ENCODE data around the gene FGF18. TPM values are rescaled to one million over a fixed set of nuclear protein-coding genes. Genes with fewer than 3 reads are reported as not detected.
"Not testable (repeated sequence)": the region's sequence is repeated elsewhere in the genome, so short reads cannot be mapped to it uniquely, and the experiment has no call there.

FGF18 gene
- total and polyA plus RNA-seq, 7 donors, result 0.14 to 0.66 (median 0.28) TPM

DNA sequence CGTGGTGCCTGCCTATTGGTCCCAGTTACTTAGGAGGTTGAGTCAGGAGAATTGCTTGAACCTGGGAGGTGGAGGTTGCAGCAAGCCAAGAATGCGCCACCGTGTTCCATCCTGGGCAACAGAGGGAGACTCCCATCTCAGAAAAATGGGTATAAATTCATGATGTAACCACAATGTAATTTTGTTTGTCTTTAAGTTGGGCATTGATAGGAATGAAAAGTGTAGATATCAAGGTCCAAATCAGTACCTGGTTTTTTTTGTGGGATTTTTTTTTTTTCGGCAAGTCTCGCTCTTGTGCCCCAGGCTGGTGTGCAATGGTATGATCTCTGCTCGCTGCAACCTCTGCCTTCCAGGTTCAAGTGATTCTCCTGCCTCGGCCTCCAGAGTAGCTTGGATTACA is 24.4 kb upstream of the FGF18 start:
- H3K9me3 ChIP-seq, result no peaks in the 10 kb centered on the region
- 95 to 96% (median 96%) methylated on average over 7 of the region's 7 CpGs for WGBS, 3 donors
- H3K27ac ChIP-seq, result no peak overlapping the region
- intact Hi-C loops (cut with DNase I), result no loop called here
- H3K4me3 ChIP-seq, result no peak overlapping the region
- no peak for DNase-seq
- H3K36me3 ChIP-seq (ENCODE audit: insufficient read depth in 1 of 2, low read depth in 1 of 2), result peaks cover 12 to 94% of the 10 kb centered on the region in 2 donors
- no peaks in the 10 kb centered on the region for H3K27me3 ChIP-seq (ENCODE audit: insufficient read depth in 3 of 3, low read length in 2 of 3)
- peaks cover 21% of the 10 kb centered on the region for H3K4me1 ChIP-seq
- ATAC-seq, result no peak
- TF ChIP-seq, protein P1, sequence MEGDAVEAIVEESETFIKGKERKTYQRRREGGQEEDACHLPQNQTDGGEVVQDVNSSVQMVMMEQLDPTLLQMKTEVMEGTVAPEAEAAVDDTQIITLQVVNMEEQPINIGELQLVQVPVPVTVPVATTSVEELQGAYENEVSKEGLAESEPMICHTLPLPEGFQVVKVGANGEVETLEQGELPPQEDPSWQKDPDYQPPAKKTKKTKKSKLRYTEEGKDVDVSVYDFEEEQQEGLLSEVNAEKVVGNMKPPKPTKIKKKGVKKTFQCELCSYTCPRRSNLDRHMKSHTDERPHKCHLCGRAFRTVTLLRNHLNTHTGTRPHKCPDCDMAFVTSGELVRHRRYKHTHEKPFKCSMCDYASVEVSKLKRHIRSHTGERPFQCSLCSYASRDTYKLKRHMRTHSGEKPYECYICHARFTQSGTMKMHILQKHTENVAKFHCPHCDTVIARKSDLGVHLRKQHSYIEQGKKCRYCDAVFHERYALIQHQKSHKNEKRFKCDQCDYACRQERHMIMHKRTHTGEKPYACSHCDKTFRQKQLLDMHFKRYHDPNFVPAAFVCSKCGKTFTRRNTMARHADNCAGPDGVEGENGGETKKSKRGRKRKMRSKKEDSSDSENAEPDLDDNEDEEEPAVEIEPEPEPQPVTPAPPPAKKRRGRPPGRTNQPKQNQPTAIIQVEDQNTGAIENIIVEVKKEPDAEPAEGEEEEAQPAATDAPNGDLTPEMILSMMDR (IDR thresholded peaks at IDR 0.05), result no peak

DNA sequence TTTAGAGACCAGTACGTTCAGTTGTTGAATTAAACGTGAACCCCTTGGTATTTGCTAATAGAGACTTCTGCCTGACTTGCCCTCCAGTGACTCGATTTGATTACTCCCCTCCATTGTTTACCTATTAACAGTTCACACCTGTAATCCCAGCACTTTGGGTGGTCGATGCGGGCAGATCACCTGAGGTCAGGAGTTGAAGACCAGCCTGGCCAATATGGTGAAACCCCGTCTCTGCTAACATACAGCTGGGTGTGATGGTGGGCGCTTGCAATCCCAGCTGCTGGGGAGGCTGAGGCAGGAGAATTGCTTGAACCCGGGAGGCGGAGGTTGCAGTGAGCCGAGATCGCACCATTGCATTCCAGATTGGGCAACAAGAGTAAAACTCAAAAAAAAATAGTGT is 22.9 kb upstream of the FGF18 start:
- H3K4me1 ChIP-seq; ATAC-seq; H3K27me3 ChIP-seq (ENCODE audit: insufficient read depth in 3 of 3, low read length in 2 of 3); intact Hi-C loops (cut with DNase I); H3K27ac ChIP-seq; DNase-seq; H3K9me3 ChIP-seq; H3K4me3 ChIP-seq: not testable (repeated sequence)
- peaks cover 26 to 97% of the 10 kb centered on the region in 2 donors for H3K36me3 ChIP-seq (ENCODE audit: insufficient read depth in 1 of 2, low read depth in 1 of 2)
- 88 to 91% (median 88%) methylated on average over 11 of the region's 11 CpGs for WGBS, 3 donors

DNA sequence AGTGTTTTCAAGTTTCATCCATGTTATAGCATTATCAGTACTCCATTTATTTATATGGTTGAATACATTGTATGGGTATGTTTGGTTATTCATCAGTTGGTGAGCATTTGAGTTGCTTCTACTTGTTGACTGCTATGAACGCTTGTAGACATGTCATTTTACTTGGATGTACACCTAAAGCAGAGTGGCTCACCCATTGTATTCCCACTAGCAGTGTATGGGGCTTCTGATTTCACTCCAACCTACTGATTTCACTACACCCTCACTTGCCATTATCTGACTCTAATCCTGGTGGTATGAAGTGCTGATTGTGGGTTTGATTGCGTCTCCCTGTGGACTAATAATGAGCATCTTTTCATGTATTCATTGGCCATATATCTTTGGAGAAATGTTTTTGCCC is 22.3 kb upstream of the FGF18 start:
- H3K27me3 ChIP-seq (ENCODE audit: insufficient read depth in 3 of 3, low read length in 2 of 3), result no peaks in the 10 kb centered on the region
- ATAC-seq (no peak), DNase-seq (no peak)
- no peak overlapping the region for H3K4me3 ChIP-seq
- WGBS, 3 donors, result 89 to 94% (median 91%) methylated on average over 2 of the region's 2 CpGs
- TF ChIP-seq, protein P1 (IDR thresholded peaks at IDR 0.05), result no peak
- H3K36me3 ChIP-seq (ENCODE audit: insufficient read depth in 1 of 2, low read depth in 1 of 2), result peaks cover 28 to 97% of the 10 kb centered on the region in 2 donors
- intact Hi-C loops (cut with DNase I), result no loop called here
- no peak overlapping the region for H3K27ac ChIP-seq
- H3K4me1 ChIP-seq, result peaks cover 4% of the 10 kb centered on the region
- no peaks in the 10 kb centered on the region for H3K9me3 ChIP-seq

DNA sequence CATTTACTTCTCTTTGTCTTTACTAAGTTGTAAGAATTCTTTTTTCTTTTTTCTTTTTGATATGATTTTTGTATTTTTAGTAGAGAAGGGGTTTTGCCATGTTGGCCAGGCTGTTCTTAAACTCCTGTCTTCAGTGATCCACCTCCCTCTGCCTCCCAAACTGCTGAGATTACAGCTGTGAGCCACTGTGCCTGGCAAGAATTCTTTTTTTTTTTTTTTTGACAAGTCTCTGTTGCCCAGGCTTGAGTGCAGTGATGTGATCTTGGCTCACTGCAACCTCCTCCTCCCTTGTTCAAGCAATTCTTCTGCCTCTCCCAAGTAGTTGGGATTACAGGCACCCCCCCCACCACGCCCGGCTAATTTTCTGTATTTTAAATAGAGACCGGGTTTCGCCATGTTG is 21.8 kb upstream of the FGF18 start:
- Histone ChIP-seq H3K4me1 (peaks cover 4% of the 10 kb centered on the region), H3K27me3 (ENCODE audit: insufficient read depth in 3 of 3, low read length in 2 of 3) (no peaks in the 10 kb centered on the region), H3K27ac (no peak overlapping the region), H3K36me3 (ENCODE audit: insufficient read depth in 1 of 2, low read depth in 1 of 2) (peaks cover 28 to 94% of the 10 kb centered on the region in 2 donors), H3K9me3 (no peaks in the 10 kb centered on the region), H3K4me3 (no peak overlapping the region)
- DNase-seq, result no peak
- WGBS, 3 donors, result 95 to 97% (median 97%) methylated on average over 4 of the region's 4 CpGs
- ATAC-seq, result no peak
- intact Hi-C loops (cut with DNase I), result no loop called here
- TF ChIP-seq, protein P1 (IDR thresholded peaks at IDR 0.05), result no peak

DNA sequence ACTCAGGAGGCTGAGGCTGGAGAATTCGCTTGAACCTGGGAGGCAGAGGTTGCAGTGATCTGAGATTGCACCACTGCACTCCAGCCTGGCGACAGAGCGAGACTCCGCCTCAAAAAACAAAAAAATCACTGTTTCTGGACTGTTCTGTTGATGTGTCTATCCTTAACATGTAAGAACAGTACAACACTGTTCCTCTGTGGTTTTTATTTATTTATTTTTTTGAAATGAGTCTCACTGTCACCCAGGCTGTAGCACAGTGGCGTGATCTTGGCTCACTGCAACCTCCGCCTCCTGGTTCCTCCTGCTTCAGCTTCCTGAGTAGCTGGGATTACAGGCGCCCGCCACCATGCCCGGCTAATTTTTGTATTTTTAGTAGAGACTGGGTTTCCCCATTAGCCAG is 20.8 kb upstream of the FGF18 start:
- H3K4me1 ChIP-seq; H3K9me3 ChIP-seq; DNase-seq; H3K4me3 ChIP-seq; ATAC-seq; intact Hi-C loops (cut with DNase I); H3K27me3 ChIP-seq (ENCODE audit: insufficient read depth in 3 of 3, low read length in 2 of 3); H3K27ac ChIP-seq: not testable (repeated sequence)
- WGBS, 3 donors, result 92 to 96% (median 96%) methylated on average over 9 of the region's 9 CpGs
- peaks cover 28 to 88% of the 10 kb centered on the region in 2 donors for H3K36me3 ChIP-seq (ENCODE audit: insufficient read depth in 1 of 2, low read depth in 1 of 2)

DNA sequence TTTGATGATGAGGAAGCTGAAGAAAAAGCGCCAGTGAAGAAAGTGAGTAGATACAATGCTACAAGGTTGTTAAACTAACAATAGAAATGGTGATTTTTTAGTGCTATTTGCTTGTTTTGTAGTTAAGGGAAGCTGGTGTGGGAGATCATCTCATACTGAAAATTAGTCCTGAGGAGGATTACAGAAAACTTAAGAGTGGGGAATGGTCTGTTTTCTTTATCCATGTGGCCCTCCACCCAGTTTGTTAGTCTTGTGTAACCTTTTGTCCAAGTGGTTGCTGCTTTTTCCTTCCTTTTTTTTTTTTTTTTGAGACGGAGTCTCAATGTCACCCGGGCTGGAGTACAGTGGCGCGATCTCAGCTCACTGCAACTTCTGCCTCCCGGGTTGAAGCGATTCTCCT is 19.3 kb upstream of the FGF18 start:
- peaks cover 22 to 79% of the 10 kb centered on the region in 2 donors for H3K36me3 ChIP-seq (ENCODE audit: insufficient read depth in 1 of 2, low read depth in 1 of 2)

More for the DNA sequence above, 19.3 kb upstream of the FGF18 start:
- ATAC-seq (no peak), DNase-seq (no peak)
- TF ChIP-seq, protein P1 (IDR thresholded peaks at IDR 0.05), result no peak
- intact Hi-C loops (cut with DNase I), result no loop called here
- no peak overlapping the region for H3K4me3 ChIP-seq
- 91 to 93% (median 92%) methylated on average over 7 of the region's 7 CpGs for WGBS, 3 donors
- no peak overlapping the region for H3K27ac ChIP-seq
- no peaks in the 10 kb centered on the region for H3K9me3 ChIP-seq
- H3K27me3 ChIP-seq (ENCODE audit: insufficient read depth in 3 of 3, low read length in 2 of 3), result no peaks in the 10 kb centered on the region
- H3K4me1 ChIP-seq, result peaks cover 4% of the 10 kb centered on the region

Data from psoas muscle (tissue), 8 donors.